ENCODE measurements around the gene IGDCC3. TPM values are rescaled to one million over a fixed set of nuclear protein-coding genes. Genes with fewer than 3 reads are reported as not detected.

Gene IGDCC3
- total RNA-seq, 6 donors from 2014 or later, result 0.10 to 0.29 TPM; not detected in 4

DNA sequence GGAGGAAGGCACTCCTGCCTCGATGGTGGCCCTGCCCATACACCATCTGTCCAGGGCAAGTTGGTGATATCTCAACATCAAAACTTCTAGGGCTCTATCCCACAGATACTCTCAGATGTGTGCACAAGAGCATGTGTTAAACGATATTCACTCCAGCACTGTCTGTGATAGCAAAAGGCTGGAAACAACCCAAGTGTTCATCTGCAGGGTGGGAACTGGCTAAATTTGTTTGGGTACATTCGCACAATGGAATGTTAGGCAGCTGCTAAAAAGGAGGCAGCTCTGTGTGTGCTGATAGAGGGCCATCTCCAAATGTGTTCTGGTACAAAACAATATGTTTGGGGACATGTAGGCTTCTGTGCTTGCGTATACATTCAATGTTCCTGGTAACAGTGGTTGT is 25.2 kb upstream of the IGDCC3 start:
- DNase-seq (no peak), ATAC-seq (ENCODE audit: low FRiP score in 2 of 2) (no peak)
- Histone ChIP-seq H3K27ac (no peak overlapping the region), H3K4me1 (peaks cover 8 to 18% (median 12%) of the 10 kb centered on the region in 4 donors), H3K36me3 (no peaks in the 10 kb centered on the region), H3K27me3 (no peaks in the 10 kb centered on the region), H3K9me3 (no peaks in the 10 kb centered on the region), H3K4me3 (no peak overlapping the region)
- 85 to 90% methylated on average over 4 of the region's 4 CpGs for WGBS, 2 donors
- TF ChIP-seq POLR2A (IDR thresholded peaks at IDR 0.05), result no peak
- TF ChIP-seq, protein P1, sequence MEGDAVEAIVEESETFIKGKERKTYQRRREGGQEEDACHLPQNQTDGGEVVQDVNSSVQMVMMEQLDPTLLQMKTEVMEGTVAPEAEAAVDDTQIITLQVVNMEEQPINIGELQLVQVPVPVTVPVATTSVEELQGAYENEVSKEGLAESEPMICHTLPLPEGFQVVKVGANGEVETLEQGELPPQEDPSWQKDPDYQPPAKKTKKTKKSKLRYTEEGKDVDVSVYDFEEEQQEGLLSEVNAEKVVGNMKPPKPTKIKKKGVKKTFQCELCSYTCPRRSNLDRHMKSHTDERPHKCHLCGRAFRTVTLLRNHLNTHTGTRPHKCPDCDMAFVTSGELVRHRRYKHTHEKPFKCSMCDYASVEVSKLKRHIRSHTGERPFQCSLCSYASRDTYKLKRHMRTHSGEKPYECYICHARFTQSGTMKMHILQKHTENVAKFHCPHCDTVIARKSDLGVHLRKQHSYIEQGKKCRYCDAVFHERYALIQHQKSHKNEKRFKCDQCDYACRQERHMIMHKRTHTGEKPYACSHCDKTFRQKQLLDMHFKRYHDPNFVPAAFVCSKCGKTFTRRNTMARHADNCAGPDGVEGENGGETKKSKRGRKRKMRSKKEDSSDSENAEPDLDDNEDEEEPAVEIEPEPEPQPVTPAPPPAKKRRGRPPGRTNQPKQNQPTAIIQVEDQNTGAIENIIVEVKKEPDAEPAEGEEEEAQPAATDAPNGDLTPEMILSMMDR (IDR thresholded peaks at IDR 0.05), result no peak
- no peak for TF ChIP-seq EP300 (IDR thresholded peaks at IDR 0.05)
- no peak for TF ChIP-seq POLR2AphosphoS5 (IDR thresholded peaks at IDR 0.05)

DNA sequence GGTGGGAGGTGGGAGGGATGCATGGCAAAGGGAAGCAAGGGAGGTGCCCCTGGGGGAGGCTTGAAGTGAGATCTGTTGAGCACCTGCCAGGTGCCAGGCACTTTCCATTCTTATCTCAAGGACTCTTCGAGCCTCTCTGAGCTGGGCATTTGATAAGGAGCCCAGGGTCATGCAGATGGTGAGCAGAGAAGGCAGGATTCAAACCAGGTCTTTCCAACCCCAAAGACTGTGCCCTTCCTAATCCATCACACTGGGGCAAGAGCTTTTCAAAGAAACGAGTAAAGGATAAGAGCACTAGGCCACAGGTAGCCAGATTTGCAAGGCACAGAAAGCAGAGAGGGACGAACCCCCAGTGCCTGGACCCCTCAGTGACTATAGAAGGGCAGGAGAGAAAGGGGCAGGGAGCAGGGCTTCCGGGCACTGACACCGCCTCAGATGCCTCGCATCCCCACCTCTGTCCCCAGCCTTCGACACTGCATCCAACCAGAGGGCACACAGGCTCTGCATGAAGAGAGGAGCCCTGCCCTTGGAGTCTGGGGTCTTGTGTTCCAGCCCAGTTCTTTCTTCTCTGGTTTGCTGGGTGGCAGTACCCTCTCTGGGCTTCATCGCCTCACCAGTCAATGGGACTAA is 23.9 kb upstream of the IGDCC3 start:
- H3K27me3 ChIP-seq, result peaks cover 0 to 7% (median under 1%) of the 10 kb centered on the region in 4 donors
- H3K4me3 ChIP-seq, result no peak overlapping the region
- no peaks in the 10 kb centered on the region for H3K9me3 ChIP-seq
- H3K27ac ChIP-seq, result no peak overlapping the region
- no peak for ATAC-seq (ENCODE audit: low FRiP score in 2 of 2)
- DNase-seq, result peak in 1 of 2 donors; percentile 35
- H3K4me1 ChIP-seq, result peaks cover 8 to 19% (median 12%) of the 10 kb centered on the region in 4 donors
- no peak for TF ChIP-seq EP300 (IDR thresholded peaks at IDR 0.05)
- no peak for TF ChIP-seq POLR2A (IDR thresholded peaks at IDR 0.05)
- TF ChIP-seq POLR2AphosphoS5 (IDR thresholded peaks at IDR 0.05), result no peak
- TF ChIP-seq, protein P1 (IDR thresholded peaks at IDR 0.05), result no peak
- 72 to 73% methylated on average over 8 of the region's 8 CpGs for WGBS, 2 donors
- H3K36me3 ChIP-seq, result no peaks in the 10 kb centered on the region

DNA sequence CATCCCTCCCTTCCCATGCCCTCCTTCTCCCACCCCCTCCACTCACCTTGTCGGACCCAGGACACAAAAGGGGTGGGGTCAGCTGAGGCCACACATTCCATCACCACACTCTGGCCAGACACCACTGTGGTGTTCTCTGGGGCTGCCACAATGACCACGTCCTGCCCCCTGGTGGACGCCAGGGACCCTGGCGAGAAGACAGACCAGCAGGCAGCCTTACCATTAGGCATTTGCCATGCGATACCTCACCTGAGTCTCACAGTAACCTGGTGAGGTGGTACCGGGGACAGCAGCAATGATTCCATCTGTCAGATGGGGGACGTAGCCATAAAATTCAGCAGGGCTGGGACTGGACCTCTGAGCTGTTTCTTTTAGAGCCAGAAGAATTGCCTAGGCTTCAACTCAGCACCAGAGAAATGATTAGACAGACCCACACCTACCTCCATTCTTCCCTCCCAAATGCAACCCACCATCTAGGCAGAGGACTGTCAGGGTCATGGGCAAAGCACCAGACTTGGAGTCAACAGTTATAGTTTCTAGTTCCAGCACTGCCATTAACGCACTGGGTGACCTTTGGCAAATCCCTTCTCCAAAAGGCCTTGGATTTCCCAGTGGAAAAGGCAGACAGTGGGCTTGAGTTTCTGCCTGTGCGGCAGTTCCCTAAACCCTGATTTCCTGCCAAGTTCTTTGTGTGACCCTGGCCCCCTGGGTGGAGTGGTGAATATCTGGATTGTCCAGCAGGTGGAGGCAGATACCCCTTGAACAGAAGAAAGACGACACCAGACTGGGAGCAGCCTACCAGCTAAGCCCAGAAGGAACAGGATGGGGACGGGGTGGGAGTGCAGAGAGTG is 23.2 kb upstream of the IGDCC3 start:
- Histone ChIP-seq H3K4me1 (peaks cover 10 to 27% (median 13%) of the 10 kb centered on the region in 4 donors), H3K4me3 (no peak overlapping the region), H3K27me3 (peaks cover 0 to 14% (median 5%) of the 10 kb centered on the region in 4 donors), H3K36me3 (no peaks in the 10 kb centered on the region), H3K27ac (no peak overlapping the region), H3K9me3 (no peaks in the 10 kb centered on the region)
- no peak for TF ChIP-seq EP300 (IDR thresholded peaks at IDR 0.05)
- TF ChIP-seq, protein P1 (IDR thresholded peaks at IDR 0.05), result peak; percentile 34 to 65 (median 50)
- TF ChIP-seq POLR2A (IDR thresholded peaks at IDR 0.05), result no peak
- TF ChIP-seq POLR2AphosphoS5 (IDR thresholded peaks at IDR 0.05), result no peak
- WGBS, 2 donors, result 11 to 20% methylated on average over 5 to 11 of the region's 11 CpGs
- ATAC-seq (ENCODE audit: low FRiP score in 2 of 2) (peak; percentile 83 to 84), DNase-seq (peak in 1 of 2 donors; percentile 50)

DNA sequence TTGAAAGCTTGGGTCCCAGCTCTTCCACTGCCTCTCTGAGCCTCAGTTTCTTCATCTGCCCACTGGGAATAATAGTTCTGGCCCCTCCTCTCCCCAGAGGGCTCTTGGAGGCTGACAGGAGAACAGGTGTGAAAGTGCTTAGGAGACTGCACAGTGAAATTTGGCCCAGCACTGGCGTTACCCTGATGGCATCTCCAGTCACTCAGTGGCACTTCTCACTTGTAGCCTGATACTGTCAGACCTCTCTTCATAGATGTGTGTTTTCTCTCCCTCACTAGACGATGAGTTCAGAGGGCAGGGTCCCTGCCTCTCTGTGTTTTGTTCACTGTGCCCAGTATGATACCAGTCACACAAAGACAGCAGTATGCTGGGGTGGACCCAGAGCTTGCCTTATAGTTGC is 22.2 kb upstream of the IGDCC3 start:
- no peak overlapping the region for H3K4me3 ChIP-seq
- WGBS, 2 donors, result 65 to 71% methylated on average over 2 of the region's 2 CpGs
- H3K4me1 ChIP-seq, result peaks cover 14 to 34% (median 18%) of the 10 kb centered on the region in 4 donors
- ATAC-seq (ENCODE audit: low FRiP score in 2 of 2), result no peak
- peaks cover 0 to 22% (median 9%) of the 10 kb centered on the region in 4 donors for H3K27me3 ChIP-seq
- no peak for DNase-seq
- no peak overlapping the region for H3K27ac ChIP-seq
- H3K36me3 ChIP-seq, result no peaks in the 10 kb centered on the region
- H3K9me3 ChIP-seq, result no peaks in the 10 kb centered on the region
- no peak for TF ChIP-seq EP300 (IDR thresholded peaks at IDR 0.05)
- no peak for TF ChIP-seq POLR2AphosphoS5 (IDR thresholded peaks at IDR 0.05)
- no peak for TF ChIP-seq POLR2A (IDR thresholded peaks at IDR 0.05)
- TF ChIP-seq, protein P1 (IDR thresholded peaks at IDR 0.05), result no peak

All from upper lobe of left lung (tissue), 6 donors.